Measurements from ENCODE around the gene SYP. TPM values are rescaled to one million over a fixed set of nuclear protein-coding genes. Genes with fewer than 3 reads are reported as not detected.

SYP gene
- total RNA-seq, 2 donors from 2014 or later = 0.55 to 5.2 TPM

DNA sequence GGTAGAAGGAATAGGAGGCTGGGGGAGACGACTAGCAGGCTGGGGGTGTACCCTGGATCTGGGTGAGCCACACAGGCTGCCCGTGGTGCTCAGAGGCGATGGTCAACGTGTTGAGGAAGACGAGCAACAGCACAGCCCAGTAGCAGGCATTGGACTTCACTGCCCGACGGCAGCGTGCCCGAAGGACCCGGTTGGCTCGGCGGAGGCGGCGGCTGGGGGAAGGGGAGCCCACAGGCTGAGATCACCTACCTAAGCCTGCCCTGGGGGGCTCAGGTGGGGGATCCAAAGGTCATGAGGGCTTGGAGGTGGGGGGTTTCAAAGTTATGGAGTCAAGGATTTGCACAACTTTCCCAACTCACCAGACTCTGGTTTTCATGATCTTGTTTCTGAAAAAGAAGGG lies 25.9 kb upstream of the SYP start:
- WGBS = 76% methylated on average over 13 of the region's 14 CpGs
- intact Hi-C loops (cut with DNase I) = no loop called here
- Histone ChIP-seq H3K27ac (no peak overlapping the region), H3K36me3 (no peaks in the 10 kb centered on the region), H3K9me3 (no peaks in the 10 kb centered on the region), H3K4me3 (no peak overlapping the region), H3K27me3 (replicated peaks; ENCODE audit: insufficient read depth) (no peaks in the 10 kb centered on the region), H3K4me1 (replicated peaks) (no peaks in the 10 kb centered on the region)
- no peak for DNase-seq (ENCODE audit: low spot score)
- TF ChIP-seq, protein P1, sequence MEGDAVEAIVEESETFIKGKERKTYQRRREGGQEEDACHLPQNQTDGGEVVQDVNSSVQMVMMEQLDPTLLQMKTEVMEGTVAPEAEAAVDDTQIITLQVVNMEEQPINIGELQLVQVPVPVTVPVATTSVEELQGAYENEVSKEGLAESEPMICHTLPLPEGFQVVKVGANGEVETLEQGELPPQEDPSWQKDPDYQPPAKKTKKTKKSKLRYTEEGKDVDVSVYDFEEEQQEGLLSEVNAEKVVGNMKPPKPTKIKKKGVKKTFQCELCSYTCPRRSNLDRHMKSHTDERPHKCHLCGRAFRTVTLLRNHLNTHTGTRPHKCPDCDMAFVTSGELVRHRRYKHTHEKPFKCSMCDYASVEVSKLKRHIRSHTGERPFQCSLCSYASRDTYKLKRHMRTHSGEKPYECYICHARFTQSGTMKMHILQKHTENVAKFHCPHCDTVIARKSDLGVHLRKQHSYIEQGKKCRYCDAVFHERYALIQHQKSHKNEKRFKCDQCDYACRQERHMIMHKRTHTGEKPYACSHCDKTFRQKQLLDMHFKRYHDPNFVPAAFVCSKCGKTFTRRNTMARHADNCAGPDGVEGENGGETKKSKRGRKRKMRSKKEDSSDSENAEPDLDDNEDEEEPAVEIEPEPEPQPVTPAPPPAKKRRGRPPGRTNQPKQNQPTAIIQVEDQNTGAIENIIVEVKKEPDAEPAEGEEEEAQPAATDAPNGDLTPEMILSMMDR (IDR thresholded peaks at IDR 0.05) = no peak
- no peak for TF ChIP-seq POLR2A (IDR thresholded peaks at IDR 0.05)
- no peak for TF ChIP-seq POLR2AphosphoS5 (IDR thresholded peaks at IDR 0.05)

DNA sequence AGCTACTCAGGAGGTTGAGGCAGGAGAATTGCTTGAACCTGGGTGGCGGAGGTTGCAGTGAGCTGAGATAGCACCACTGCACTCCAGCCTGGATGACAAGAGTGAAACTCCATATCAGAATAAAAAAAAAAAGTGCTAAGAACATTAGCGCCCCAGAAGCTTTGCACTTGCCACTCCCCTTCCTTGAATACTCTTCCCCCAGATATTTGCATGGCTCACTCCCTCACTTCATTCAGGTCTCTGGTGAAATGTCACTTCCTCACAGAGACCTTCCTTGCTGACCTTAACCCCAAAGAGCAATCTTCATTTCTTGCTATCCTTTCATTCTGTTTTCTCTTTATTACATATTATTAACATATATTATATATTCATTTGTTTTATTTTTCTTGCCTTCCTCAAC lies 21.9 kb upstream of the SYP start:
- intact Hi-C loops (cut with DNase I) = no loop called here
- Histone ChIP-seq H3K4me1 (replicated peaks) (no peaks in the 10 kb centered on the region), H3K36me3 (no peaks in the 10 kb centered on the region), H3K27me3 (replicated peaks; ENCODE audit: insufficient read depth) (no peaks in the 10 kb centered on the region), H3K9me3 (no peaks in the 10 kb centered on the region), H3K27ac (no peak overlapping the region), H3K4me3 (no peak overlapping the region)
- TF ChIP-seq POLR2AphosphoS5 (IDR thresholded peaks at IDR 0.05) (no peak), POLR2A (IDR thresholded peaks at IDR 0.05) (no peak)
- TF ChIP-seq, protein P1 (IDR thresholded peaks at IDR 0.05) = no peak
- WGBS = 92% methylated on average over 2 of the region's 2 CpGs
- DNase-seq (ENCODE audit: low spot score) = no peak

DNA sequence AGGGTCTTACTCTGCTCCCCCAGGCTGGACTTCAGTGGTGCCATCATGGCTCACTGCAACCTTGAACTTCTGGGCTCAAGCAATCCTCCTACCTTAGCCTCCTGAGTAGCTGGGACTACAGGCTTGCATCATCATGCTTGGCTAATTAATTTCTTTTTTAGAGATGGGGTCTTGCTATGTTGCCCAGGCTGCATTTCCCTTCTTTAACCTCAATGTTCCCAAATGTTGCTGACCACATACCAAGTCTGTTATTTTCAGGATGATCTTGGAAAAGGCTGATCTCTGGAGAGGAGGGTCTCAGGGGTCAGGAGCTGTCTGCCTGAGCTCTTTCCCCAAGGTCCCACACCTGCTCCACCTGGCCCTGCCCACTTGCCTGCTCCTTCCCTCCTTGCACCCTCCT lies 20.1 kb upstream of the SYP start:
- H3K36me3 ChIP-seq = no peaks in the 10 kb centered on the region
- intact Hi-C loops (cut with DNase I) = no loop called here
- no peaks in the 10 kb centered on the region for H3K9me3 ChIP-seq
- no peak for DNase-seq (ENCODE audit: low spot score)
- H3K4me1 ChIP-seq (replicated peaks) = no peaks in the 10 kb centered on the region
- TF ChIP-seq, protein P1 (IDR thresholded peaks at IDR 0.05) = no peak
- TF ChIP-seq POLR2AphosphoS5 (IDR thresholded peaks at IDR 0.05) = no peak
- no peak for TF ChIP-seq POLR2A (IDR thresholded peaks at IDR 0.05)
- H3K27ac ChIP-seq = no peak overlapping the region
- H3K4me3 ChIP-seq = no peak overlapping the region
- no peaks in the 10 kb centered on the region for H3K27me3 ChIP-seq (replicated peaks; ENCODE audit: insufficient read depth)

DNA sequence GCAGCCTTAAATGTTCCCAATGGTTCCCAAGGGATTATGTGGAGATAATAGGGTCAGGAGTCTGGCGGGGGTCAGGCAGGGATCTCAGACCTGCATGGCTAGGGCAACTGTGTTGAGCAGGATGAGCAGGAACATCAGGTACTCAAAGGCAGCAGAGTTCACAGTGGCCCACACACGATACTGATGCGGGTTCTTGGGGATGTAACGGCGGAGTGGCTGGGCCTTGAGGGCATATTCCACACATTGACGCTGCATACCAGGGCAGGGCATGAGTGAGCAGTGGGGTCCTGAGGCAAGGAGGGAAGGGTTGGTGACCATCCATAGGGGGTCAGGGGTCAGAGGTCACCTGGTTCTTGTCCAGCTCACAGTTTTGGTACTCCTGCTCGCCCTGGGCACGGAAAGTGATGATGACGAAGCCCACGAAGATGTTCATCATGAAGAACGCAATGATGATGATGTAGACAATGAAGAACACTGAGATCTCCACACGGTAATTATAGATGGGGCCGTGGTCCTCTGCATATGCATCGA lies 15.1 kb upstream of the SYP start:
- no peak overlapping the region for H3K4me3 ChIP-seq
- 87% methylated on average over 13 of the region's 14 CpGs for WGBS
- no peaks in the 10 kb centered on the region for H3K27me3 ChIP-seq (replicated peaks; ENCODE audit: insufficient read depth)
- no peaks in the 10 kb centered on the region for H3K4me1 ChIP-seq (replicated peaks)
- no peaks in the 10 kb centered on the region for H3K9me3 ChIP-seq
- DNase-seq (ENCODE audit: low spot score) = no peak
- no peaks in the 10 kb centered on the region for H3K36me3 ChIP-seq
- TF ChIP-seq POLR2AphosphoS5 (IDR thresholded peaks at IDR 0.05) (no peak), POLR2A (IDR thresholded peaks at IDR 0.05) (no peak)
- TF ChIP-seq, protein P1 (IDR thresholded peaks at IDR 0.05) = no peak
- H3K27ac ChIP-seq = no peak overlapping the region
- intact Hi-C loops (cut with DNase I) = no loop called here

DNA sequence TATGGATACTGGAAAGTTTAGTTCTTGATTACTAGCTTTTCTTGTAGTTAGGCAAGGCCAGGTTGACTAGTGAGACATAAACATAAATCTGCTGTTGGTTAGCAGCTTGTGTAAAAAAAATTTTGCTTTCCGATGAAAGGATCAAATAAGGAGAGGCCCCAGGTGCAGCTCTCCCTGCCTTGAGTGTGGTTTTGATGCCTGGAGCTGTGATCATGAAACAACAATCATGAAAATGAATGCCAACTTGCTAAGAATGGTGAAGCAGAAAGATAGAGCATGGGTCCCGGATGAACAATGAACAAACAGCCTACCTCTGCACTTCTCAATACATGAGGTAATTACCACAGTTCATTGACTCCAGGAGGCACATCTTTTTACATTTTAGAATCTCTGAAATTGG lies 14.4 kb upstream of the SYP start:
- TF ChIP-seq, protein P1 (IDR thresholded peaks at IDR 0.05) = no peak
- TF ChIP-seq POLR2A (IDR thresholded peaks at IDR 0.05) = no peak
- no peak for TF ChIP-seq POLR2AphosphoS5 (IDR thresholded peaks at IDR 0.05)
- H3K4me3 ChIP-seq = no peak overlapping the region
- H3K9me3 ChIP-seq = no peaks in the 10 kb centered on the region
- H3K27ac ChIP-seq = no peak overlapping the region
- no peaks in the 10 kb centered on the region for H3K36me3 ChIP-seq
- 65% methylated on average over 2 of the region's 2 CpGs for WGBS
- intact Hi-C loops (cut with DNase I) = no loop called here
- no peak for DNase-seq (ENCODE audit: low spot score)
- H3K27me3 ChIP-seq (replicated peaks; ENCODE audit: insufficient read depth) = no peaks in the 10 kb centered on the region
- H3K4me1 ChIP-seq (replicated peaks) = no peaks in the 10 kb centered on the region

Data from prostate gland (tissue), 2 donors.